Panc1 (cell line): ENCODE data around the gene SCN9A. TPM values are rescaled to one million over a fixed set of nuclear protein-coding genes. Genes with fewer than 3 reads are reported as not detected.
"Not testable (repeated sequence)": the region's sequence is repeated elsewhere in the genome, so short reads cannot be mapped to it uniquely, and the experiment has no call there.

Experiments
- ATAC-seq: fragments of 200-7000 bp; cut with Tn5 transposase; 2 replicates; pipeline ENCODE4 v1.9.1; 2020; ENCODE audit warnings: mild to moderate bottlenecking, moderate library complexity
- BruUV-seq: library from RNA; stranded (reverse); fragments of 400-500 nt; replicated peaks from 2 replicates; lab custom pipeline; 2021; lab: Mats Ljungman, UMichigan
- CTCF ChIA-PET: fragments of 300-600 bp; sonication (Branson Sonifier 250); formaldehyde crosslinking; loops from one replicate; lab custom pipeline; 2022; ENCODE audit warnings: antibody characterized with exemption; lab: Charles Lee
- POLR2A ChIA-PET: fragments of 300-600 bp; sonication (Branson Sonifier 250); formaldehyde crosslinking; loops from one replicate; lab custom pipeline; 2022; ENCODE audit warnings: antibody characterized with exemption; lab: Charles Lee
- DNase-seq: peaks from one replicate; pipeline ENCODE4 v3.0.0-alpha.2; 2010; ENCODE audit warnings: low read depth, low spot score
- H3K27ac ChIP-seq: 2 replicates; pipeline ENCODE4 v1.5.1; 2011; ENCODE audit warnings: mild to moderate bottlenecking, low read length, inconsistent platforms
- H3K27me3 ChIP-seq: fragments of 200-500 bp; sonication (Bioruptor generic); 2 replicates; pipeline ENCODE4 v1.6.0; 2014; ENCODE audit warnings: low read length, inconsistent platforms; ENCODE audit not compliant: control insufficient read depth, insufficient read depth
- H3K36me3 ChIP-seq: fragments of 200-500 bp; sonication (Bioruptor generic); 2 replicates; pipeline ENCODE4 v1.5.1; 2014; ENCODE audit warnings: inconsistent platforms, mild to moderate bottlenecking, low read length, moderate library complexity; ENCODE audit not compliant: control insufficient read depth, insufficient read depth
- H3K4me1 ChIP-seq: 2 replicates; pipeline ENCODE4 v1.5.1; 2011; ENCODE audit warnings: inconsistent platforms, mild to moderate bottlenecking, low read length, moderate library complexity; ENCODE audit not compliant: control insufficient read depth, insufficient read depth
- H3K4me3 ChIP-seq, 2 experiments: 2 replicates each; pipeline ENCODE4 v1.5.1; 2011 to 2012; ENCODE audit warnings: low read depth in 2 of 2, low read length in 2 of 2, mild to moderate bottlenecking in 2 of 2, inconsistent platforms in 1 of 2, moderate library complexity in 1 of 2
- H3K9me3 ChIP-seq: fragments of 200-500 bp; sonication (Bioruptor generic); 2 replicates; pipeline ENCODE4 v1.5.1; 2014; ENCODE audit warnings: low read depth, mild to moderate bottlenecking, inconsistent platforms, low read length, moderate library complexity; ENCODE audit not compliant: control insufficient read depth, insufficient read depth
- CTCF ChIP-seq: fragments of 450-650 bp; IDR thresholded peaks from 2 replicates; pipeline ENCODE4 v1.5.1; 2017; ENCODE audit warnings: mild to moderate bottlenecking
- POLR2AphosphoS5 ChIP-seq: IDR thresholded peaks from 2 replicates; pipeline ENCODE4 v1.6.1; 2012; ENCODE audit warnings: mild to moderate bottlenecking, low read depth, low read length, moderate library complexity
- REST ChIP-seq, 2 experiments: IDR thresholded peaks; 2 replicates each; pipeline ENCODE4 v1.6.1; 2011 to 2012; ENCODE audit warnings: low read depth in 2 of 2, control low read depth in 1 of 2, low read length in 1 of 2, mild to moderate bottlenecking in 1 of 2, moderate library complexity in 1 of 2; ENCODE audit not compliant: insufficient read depth in 1 of 2
- SIN3A ChIP-seq: IDR thresholded peaks from 2 replicates; pipeline ENCODE4 v1.6.1; 2012; ENCODE audit warnings: low read depth, mild to moderate bottlenecking, low read length, moderate library complexity, borderline replicate concordance; ENCODE audit not compliant: insufficient read depth
- TCF7L2 ChIP-seq: IDR thresholded peaks from 2 replicates; pipeline ENCODE4 v1.6.1; 2011; ENCODE audit warnings: mild to moderate bottlenecking, low read depth, low read length, inconsistent platforms
- in situ Hi-C: cut with HindIII; loops from 2 replicates; pipeline ENCODE4 v1.10.0; 2016; ENCODE audit warnings: low sequenced_read_pairs, low pct_unique_long_range_greater_than_20kb
- intact Hi-C: fragments of 100-400 bp; cut with micrococcal nuclease; formaldehyde crosslinking; loops from one replicate; pipeline ENCODE4 v1.10.0; 2022; ENCODE audit not compliant: unreplicated experiment
- total RNA-seq: library from RNA; stranded (reverse); gene quantifications from one replicate; pipeline ENCODE4 v1.2.1, GENCODE V29; 2021; ENCODE audit not compliant: unreplicated experiment

Gene SCN9A
- total RNA-seq, 1 experiment from 2014 or later, result 0.10 TPM

GRCh38 chr2:166211079-166211478 is 164.7 kb downstream of the SCN9A start:
- in situ Hi-C loops (no loop called here), intact Hi-C loops (no loop called here)
- DNase-seq, result no peak
- no peak overlapping the region for H3K27ac ChIP-seq
- POLR2A ChIA-PET, result no interaction called here
- no TSS peak for BruUV-seq
- no peak overlapping the region for H3K4me3 ChIP-seq
- TF ChIP-seq POLR2AphosphoS5 (no peak), TCF7L2 (no peak), SIN3A (no peak), CTCF (no peak), REST (IDR thresholded peaks at IDR 0.05; ENCODE audit: insufficient read depth in 1 of 2, low read depth in 2 of 2, low read length in 1 of 2) (no peak)
- H3K27me3 ChIP-seq, result no peaks in the 10 kb centered on the region
- CTCF ChIA-PET, result no interaction called here
- ATAC-seq, result no peak
- peaks cover 3% of the 10 kb centered on the region; the same call in 1 of the 2 replicates for H3K9me3 ChIP-seq
- no peaks in the 10 kb centered on the region for H3K4me1 ChIP-seq
- no peaks in the 10 kb centered on the region for H3K36me3 ChIP-seq

- H3K27me3 ChIP-seq, CTCF ChIA-PET, in situ Hi-C loops, ATAC-seq, POLR2A ChIA-PET, H3K36me3 ChIP-seq, H3K4me1 ChIP-seq, intact Hi-C loops, BruUV-seq, H3K4me3 ChIP-seq, H3K27ac ChIP-seq, H3K9me3 ChIP-seq, DNase-seq: not testable (repeated sequence)
Measured at GRCh38 chr2:166209944-166210343, 165.8 kb downstream of the SCN9A start.

- H3K4me1 ChIP-seq, CTCF ChIA-PET, H3K36me3 ChIP-seq, H3K4me3 ChIP-seq, ATAC-seq, H3K9me3 ChIP-seq, in situ Hi-C loops, H3K27ac ChIP-seq, BruUV-seq, POLR2A ChIA-PET, DNase-seq, intact Hi-C loops, H3K27me3 ChIP-seq: not testable (repeated sequence)
Measured at GRCh38 chr2:166209367-166209766, 166.4 kb downstream of the SCN9A start.

GRCh38 chr2:166206153-166206552 is 169.6 kb downstream of the SCN9A start:
- H3K27me3 ChIP-seq, H3K9me3 ChIP-seq, H3K36me3 ChIP-seq, POLR2A ChIA-PET, DNase-seq, H3K4me1 ChIP-seq, ATAC-seq, H3K27ac ChIP-seq, intact Hi-C loops, CTCF ChIA-PET, in situ Hi-C loops, BruUV-seq, H3K4me3 ChIP-seq: not testable (repeated sequence)
